ENCODE data around the gene PRG2.

GRCh38 chr11:57364851-57365660, 25.4 kb downstream of the PRG2 start:
- TF ChIP-seq CTCF (IDR thresholded peaks at IDR 0.05) (no peak), POLR2A (IDR thresholded peaks at IDR 0.05) (no peak)
